Measurements from ENCODE around the gene TTC34.

DNA sequence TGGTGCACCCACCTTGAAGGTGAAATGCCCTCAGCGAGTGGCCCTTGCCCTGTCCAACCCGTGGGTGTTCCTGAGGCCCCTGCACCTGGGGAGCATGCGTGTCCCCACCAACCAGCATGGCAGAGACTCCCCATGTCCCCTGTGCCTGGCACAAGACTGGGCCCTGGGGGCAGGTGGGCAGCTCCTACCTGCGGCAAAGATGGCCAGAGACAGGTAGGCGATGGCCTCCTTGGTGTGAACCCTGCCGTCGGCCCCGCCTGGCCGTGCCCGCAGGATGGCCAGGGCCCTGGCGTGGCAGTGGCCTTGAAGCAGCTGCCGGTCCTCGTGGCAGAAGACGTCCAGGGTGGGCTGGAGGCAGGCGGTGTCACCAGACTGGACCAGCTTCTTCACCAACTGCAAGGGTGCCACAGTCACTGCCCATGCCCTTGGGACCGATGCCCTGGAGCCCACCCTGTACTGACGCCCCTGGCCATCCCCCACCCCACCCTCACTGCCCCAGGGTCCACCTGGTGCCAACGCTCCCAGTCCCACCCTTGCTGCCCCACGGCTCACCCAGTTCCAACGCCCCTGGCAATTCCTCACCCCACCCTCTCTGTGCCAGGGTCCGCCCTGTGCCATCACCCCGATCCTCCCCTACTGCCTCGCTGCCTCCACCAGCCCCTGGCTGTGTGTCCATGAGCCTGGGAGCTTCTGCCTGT lies 15.7 kb downstream of the TTC34 start:
- TF ChIP-seq ATF3 (CRISPR knock-in tag; IDR thresholded peaks at IDR 0.05) (no peak), KAT8 (CRISPR knock-in tag; IDR thresholded peaks at IDR 0.05) (no peak), MEIS2 (CRISPR knock-in tag; IDR thresholded peaks at IDR 0.05) (no peak), SMAD1 (CRISPR knock-in tag; IDR thresholded peaks at IDR 0.05; ENCODE audit: borderline replicate concordance, low read depth) (no peak), DBP (CRISPR knock-in tag; IDR thresholded peaks at IDR 0.05; ENCODE audit: not compliant biosample characterization) (no peak)
- TF ChIP-seq, protein P1, sequence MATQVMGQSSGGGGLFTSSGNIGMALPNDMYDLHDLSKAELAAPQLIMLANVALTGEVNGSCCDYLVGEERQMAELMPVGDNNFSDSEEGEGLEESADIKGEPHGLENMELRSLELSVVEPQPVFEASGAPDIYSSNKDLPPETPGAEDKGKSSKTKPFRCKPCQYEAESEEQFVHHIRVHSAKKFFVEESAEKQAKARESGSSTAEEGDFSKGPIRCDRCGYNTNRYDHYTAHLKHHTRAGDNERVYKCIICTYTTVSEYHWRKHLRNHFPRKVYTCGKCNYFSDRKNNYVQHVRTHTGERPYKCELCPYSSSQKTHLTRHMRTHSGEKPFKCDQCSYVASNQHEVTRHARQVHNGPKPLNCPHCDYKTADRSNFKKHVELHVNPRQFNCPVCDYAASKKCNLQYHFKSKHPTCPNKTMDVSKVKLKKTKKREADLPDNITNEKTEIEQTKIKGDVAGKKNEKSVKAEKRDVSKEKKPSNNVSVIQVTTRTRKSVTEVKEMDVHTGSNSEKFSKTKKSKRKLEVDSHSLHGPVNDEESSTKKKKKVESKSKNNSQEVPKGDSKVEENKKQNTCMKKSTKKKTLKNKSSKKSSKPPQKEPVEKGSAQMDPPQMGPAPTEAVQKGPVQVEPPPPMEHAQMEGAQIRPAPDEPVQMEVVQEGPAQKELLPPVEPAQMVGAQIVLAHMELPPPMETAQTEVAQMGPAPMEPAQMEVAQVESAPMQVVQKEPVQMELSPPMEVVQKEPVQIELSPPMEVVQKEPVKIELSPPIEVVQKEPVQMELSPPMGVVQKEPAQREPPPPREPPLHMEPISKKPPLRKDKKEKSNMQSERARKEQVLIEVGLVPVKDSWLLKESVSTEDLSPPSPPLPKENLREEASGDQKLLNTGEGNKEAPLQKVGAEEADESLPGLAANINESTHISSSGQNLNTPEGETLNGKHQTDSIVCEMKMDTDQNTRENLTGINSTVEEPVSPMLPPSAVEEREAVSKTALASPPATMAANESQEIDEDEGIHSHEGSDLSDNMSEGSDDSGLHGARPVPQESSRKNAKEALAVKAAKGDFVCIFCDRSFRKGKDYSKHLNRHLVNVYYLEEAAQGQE (IDR thresholded peaks at IDR 0.05; ENCODE audit: borderline replicate concordance in 1 of 2, low read depth in 1 of 2, low read length in 2 of 2) = no peak
- TF ChIP-seq, protein P2, sequence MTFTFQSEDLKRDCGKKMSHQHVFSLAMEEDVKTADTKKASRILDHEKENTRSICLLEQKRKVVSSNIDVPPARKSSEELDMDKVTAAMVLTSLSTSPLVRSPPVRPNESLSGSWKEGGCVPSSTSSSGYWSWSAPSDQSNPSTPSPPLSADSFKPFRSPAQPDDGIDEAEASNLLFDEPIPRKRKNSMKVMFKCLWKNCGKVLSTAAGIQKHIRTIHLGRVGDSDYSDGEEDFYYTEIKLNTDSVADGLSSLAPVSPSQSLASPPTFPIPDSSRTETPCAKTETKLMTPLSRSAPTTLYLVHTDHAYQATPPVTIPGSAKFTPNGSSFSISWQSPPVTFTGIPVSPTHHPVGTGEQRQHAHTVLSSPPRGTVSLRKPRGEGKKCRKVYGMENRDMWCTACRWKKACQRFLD (CRISPR knock-in tag; IDR thresholded peaks at IDR 0.05; ENCODE audit: borderline replicate concordance) = no peak

Measured in HepG2 (cell line).